Hepatocyte (in vitro differentiated cells): ENCODE measurements around the gene DBNDD2. TPM values are rescaled to one million over a fixed set of nuclear protein-coding genes. Genes with fewer than 3 reads are reported as not detected.
A peak's percentile ranks its signal among the peaks of the same experiment; 100 is the strongest.

Experiments used
- DNase-seq: peaks from one replicate; pipeline ENCODE4 v3.0.0-alpha.2; 2016; ENCODE audit warnings: low spot score
- H2AFZ ChIP-seq: fragments of 200-600 bp; sonication (generic); 2 replicates; pipeline ENCODE4 v1.6.0; 2016; ENCODE audit warnings: antibody characterized with exemption, mild to moderate bottlenecking
- H3K27ac ChIP-seq: fragments of 200-600 bp; sonication (generic); 2 replicates; pipeline ENCODE4 v1.5.1; 2016; ENCODE audit warnings: mild to moderate bottlenecking
- H3K27me3 ChIP-seq: fragments of 200-600 bp; sonication (generic); 2 replicates; pipeline ENCODE4 v1.6.1; 2016
- H3K36me3 ChIP-seq: fragments of 200-600 bp; sonication (generic); replicated peaks from 2 replicates; pipeline ENCODE4 v1.5.1; 2016; ENCODE audit warnings: low read depth; ENCODE audit not compliant: insufficient read depth
- H3K4me1 ChIP-seq: fragments of 200-600 bp; sonication (generic); 2 replicates; pipeline ENCODE4 v1.5.1; 2016; ENCODE audit warnings: mild to moderate bottlenecking, moderate library complexity; ENCODE audit not compliant: insufficient read depth
- H3K4me2 ChIP-seq: fragments of 200-600 bp; sonication (generic); 2 replicates; pipeline ENCODE4 v1.6.0; 2016
- H3K4me3 ChIP-seq: fragments of 200-600 bp; sonication (generic); 2 replicates; pipeline ENCODE4 v1.5.1; 2016; ENCODE audit warnings: mild to moderate bottlenecking
- H3K79me2 ChIP-seq: fragments of 200-600 bp; sonication (generic); 2 replicates; pipeline ENCODE4 v1.6.0; 2017; ENCODE audit warnings: mild to moderate bottlenecking
- H3K9me2 ChIP-seq: fragments of 200-600 bp; sonication (generic); replicated peaks from 2 replicates; pipeline ENCODE4 v1.6.0; 2017; ENCODE audit warnings: mild to moderate bottlenecking; ENCODE audit not compliant: insufficient read depth
- H3K9me3 ChIP-seq: fragments of 200-600 bp; sonication (generic); 2 replicates; pipeline ENCODE4 v1.5.1; 2016; ENCODE audit warnings: low read depth, mild to moderate bottlenecking
- H4K20me1 ChIP-seq: fragments of 200-600 bp; sonication (generic); 2 replicates; pipeline ENCODE4 v1.6.0; 2016; ENCODE audit warnings: mild to moderate bottlenecking; ENCODE audit not compliant: insufficient read depth, poor library complexity, severe bottlenecking
- EZH2 ChIP-seq: fragments of 200-600 bp; sonication (generic); IDR thresholded peaks from 2 replicates; pipeline ENCODE4 v1.6.1; 2016; ENCODE audit warnings: antibody characterized with exemption, mild to moderate bottlenecking, borderline replicate concordance
- EZH2phosphoT487 ChIP-seq: fragments of 200-600 bp; sonication (generic); IDR thresholded peaks from one replicate; pipeline ENCODE4 v1.6.1; 2018; ENCODE audit warnings: antibody characterized with exemption, mild to moderate bottlenecking, low read depth, moderate library complexity; ENCODE audit not compliant: unreplicated experiment, severe bottlenecking
- WGBS: methylation state at CpG from one replicate; pipeline ENCODE4 v1.1.6; 2016; ENCODE audit warnings: low lambda C conversion rate; ENCODE audit errors: missing lambda C conversion rate; 5-methylcytosine and 5-hydroxymethylcytosine counted together
- polyA plus RNA-seq: library from polyadenylated mRNA; unstranded; fragments of >200 nt; fragmentation: Nextera tagmentation; extraction: Ambion mirVana; gene quantifications from 2 replicates; pipeline ENCODE4 v1.2.1, GENCODE V29; 2016
- total RNA-seq: library from RNA; depleted of rRNA; stranded (reverse); fragments of >200 nt; gene quantifications from 2 replicates; pipeline ENCODE4 v1.2.3, GENCODE V29; 2014
- TF ChIP-seq, protein P1 (sequence below): fragments of 200-600 bp; sonication (generic); IDR thresholded peaks from 2 replicates; pipeline ENCODE4 v1.5.1; 2016; ENCODE audit warnings: antibody characterized with exemption, mild to moderate bottlenecking; ENCODE audit not compliant: poor library complexity

The DBNDD2 gene
- total and polyA plus RNA-seq, 2 experiments from 2014 or later = 11.1 to 12.8 TPM

DNA sequence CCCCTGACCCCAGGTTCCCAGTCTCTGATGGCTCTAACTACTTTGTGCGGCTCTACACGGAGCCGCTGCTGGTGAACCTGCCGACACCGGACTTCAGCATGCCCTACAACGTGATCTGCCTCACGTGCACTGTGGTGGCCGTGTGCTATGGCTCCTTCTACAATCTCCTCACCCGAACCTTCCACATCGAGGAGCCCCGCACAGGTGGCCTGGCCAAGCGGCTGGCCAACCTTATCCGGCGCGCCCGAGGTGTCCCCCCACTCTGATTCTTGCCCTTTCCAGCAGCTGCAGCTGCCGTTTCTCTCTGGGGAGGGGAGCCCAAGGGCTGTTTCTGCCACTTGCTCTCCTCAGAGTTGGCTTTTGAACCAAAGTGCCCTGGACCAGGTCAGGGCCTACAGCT is 17.5 kb downstream of the DBNDD2 start:
- Histone ChIP-seq H3K27me3 (no peaks in the 10 kb centered on the region), H3K4me3 (no peak overlapping the region), H3K9me3 (no peaks in the 10 kb centered on the region), H3K27ac (no peak overlapping the region), H3K79me2 (no peaks in the 10 kb centered on the region), H3K4me2 (no peak overlapping the region), H4K20me1 (no peaks in the 10 kb centered on the region), H2AFZ (no peak overlapping the region), H3K36me3 (no peaks in the 10 kb centered on the region), H3K9me2 (no peaks in the 10 kb centered on the region), H3K4me1 (no peaks in the 10 kb centered on the region)
- no peak for TF ChIP-seq EZH2
- TF ChIP-seq EZH2phosphoT487 = no peak
- TF ChIP-seq, protein P1, sequence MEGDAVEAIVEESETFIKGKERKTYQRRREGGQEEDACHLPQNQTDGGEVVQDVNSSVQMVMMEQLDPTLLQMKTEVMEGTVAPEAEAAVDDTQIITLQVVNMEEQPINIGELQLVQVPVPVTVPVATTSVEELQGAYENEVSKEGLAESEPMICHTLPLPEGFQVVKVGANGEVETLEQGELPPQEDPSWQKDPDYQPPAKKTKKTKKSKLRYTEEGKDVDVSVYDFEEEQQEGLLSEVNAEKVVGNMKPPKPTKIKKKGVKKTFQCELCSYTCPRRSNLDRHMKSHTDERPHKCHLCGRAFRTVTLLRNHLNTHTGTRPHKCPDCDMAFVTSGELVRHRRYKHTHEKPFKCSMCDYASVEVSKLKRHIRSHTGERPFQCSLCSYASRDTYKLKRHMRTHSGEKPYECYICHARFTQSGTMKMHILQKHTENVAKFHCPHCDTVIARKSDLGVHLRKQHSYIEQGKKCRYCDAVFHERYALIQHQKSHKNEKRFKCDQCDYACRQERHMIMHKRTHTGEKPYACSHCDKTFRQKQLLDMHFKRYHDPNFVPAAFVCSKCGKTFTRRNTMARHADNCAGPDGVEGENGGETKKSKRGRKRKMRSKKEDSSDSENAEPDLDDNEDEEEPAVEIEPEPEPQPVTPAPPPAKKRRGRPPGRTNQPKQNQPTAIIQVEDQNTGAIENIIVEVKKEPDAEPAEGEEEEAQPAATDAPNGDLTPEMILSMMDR = no peak
- 96% methylated on average over 17 of the region's 17 CpGs for WGBS
- DNase-seq = no peak

DNA sequence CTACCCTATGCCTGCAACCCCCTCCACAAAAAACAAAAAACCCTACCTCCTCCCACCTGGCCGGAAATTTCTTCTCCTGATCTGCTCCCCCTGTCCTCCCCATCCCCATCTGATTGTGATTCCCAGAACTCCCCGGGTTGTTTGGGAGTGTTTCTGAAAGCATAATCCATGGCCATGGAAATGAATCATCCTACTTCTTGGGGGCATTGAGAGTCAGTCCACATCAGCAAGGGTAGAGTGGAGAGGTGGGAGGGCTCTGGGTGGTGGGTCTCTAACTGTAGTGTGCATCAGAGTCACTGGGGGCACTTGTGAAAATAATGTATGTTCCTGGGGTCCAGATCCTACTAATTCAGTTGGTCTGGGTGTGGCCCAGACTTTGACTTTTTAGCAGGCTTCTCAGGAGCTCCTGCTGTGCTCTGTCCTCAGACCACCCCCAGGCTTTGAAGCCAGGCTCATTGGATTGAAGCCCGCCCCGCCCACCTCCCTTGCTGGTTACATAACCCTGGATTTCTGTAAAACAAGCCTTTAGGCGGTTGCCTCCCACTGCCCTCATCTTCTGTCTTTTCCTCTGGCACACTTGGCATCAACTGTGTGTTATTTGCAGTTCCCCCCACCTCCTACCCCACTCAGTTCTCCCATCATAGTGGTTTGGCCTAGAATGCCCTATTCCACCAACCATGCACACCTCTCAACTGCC is 18.4 kb downstream of the DBNDD2 start:
- H3K9me3 ChIP-seq = no peaks in the 10 kb centered on the region
- H3K27ac ChIP-seq = no peak overlapping the region
- no peaks in the 10 kb centered on the region for H3K27me3 ChIP-seq
- H3K36me3 ChIP-seq = no peaks in the 10 kb centered on the region
- no peak overlapping the region for H2AFZ ChIP-seq
- H3K4me2 ChIP-seq = no peak overlapping the region
- H3K4me1 ChIP-seq = no peaks in the 10 kb centered on the region
- no peak overlapping the region for H3K4me3 ChIP-seq
- no peaks in the 10 kb centered on the region for H3K9me2 ChIP-seq
- H3K79me2 ChIP-seq = no peaks in the 10 kb centered on the region
- no peaks in the 10 kb centered on the region for H4K20me1 ChIP-seq
- WGBS = 91% methylated on average over 5 of the region's 5 CpGs
- TF ChIP-seq, protein P1 = no peak
- TF ChIP-seq EZH2phosphoT487 (no peak), EZH2 (no peak)
- no peak for DNase-seq

DNA sequence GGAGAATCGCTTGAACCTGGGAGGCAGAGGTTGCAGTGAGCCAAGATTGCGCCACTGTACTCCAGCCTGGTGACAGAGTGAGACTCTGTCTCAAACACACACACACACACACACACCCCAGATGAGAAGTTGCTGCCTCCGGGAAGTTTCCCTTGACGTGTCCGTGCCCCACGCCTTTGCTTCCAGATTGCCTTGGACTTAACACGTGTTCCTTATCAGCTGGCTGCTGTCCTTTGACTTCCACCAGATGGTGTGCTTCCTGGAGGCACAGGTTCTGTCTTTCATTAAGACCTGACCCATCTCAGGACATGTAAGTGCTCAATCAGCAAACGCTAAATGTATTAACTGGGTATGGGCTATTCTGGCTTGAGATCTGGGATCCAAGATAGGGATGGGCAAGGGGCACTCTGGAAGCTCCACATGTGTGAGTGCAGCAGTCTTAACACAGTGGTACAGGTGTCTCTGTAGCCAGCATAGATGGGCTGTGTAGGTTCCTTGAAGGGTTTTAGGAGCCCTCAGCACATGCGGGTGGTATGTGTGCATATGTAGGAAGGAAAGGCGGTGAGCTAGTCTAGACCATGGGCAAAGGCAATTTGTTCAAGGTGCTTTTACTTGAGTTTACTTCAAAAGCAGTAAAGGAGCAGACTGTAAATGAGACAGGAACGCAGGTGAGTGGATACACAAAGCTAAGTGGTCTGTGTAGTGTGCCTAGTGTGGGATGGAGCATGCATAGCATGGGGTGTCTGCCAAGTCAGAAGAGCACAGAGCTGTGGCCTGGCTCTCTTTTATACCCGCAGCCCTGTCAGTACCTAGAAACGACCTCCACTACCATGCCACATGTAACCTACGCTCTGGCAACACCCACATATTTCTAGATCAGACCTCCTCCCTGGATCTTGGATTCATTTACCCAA is 19.4 kb downstream of the DBNDD2 start:
- Histone ChIP-seq H3K27me3 (no peaks in the 10 kb centered on the region), H3K9me3 (no peaks in the 10 kb centered on the region), H3K79me2 (no peaks in the 10 kb centered on the region), H3K4me3 (no peak overlapping the region), H3K9me2 (no peaks in the 10 kb centered on the region), H3K4me2 (no peak overlapping the region), H2AFZ (no peak overlapping the region), H4K20me1 (no peaks in the 10 kb centered on the region), H3K4me1 (no peaks in the 10 kb centered on the region), H3K27ac (no peak overlapping the region), H3K36me3 (no peaks in the 10 kb centered on the region)
- WGBS = 74% methylated on average over 14 of the region's 14 CpGs
- TF ChIP-seq EZH2phosphoT487 (no peak), EZH2 (no peak)
- TF ChIP-seq, protein P1 = no peak
- peak; percentile 64 for DNase-seq
